Thoracic aorta (tissue), 2 donors: Measurements from ENCODE around the gene RPL14. TPM values are rescaled to one million over a fixed set of nuclear protein-coding genes. Genes with fewer than 3 reads are reported as not detected.

Experiments used
- ATAC-seq: fragments of 150-250 bp; one replicate; pipeline ENCODE4 v1.8.0; 2017; ENCODE audit warnings: low read depth; ENCODE audit not compliant: insufficient number of reproducible peaks, low FRiP score
- DNase-seq: peaks from one replicate; pipeline ENCODE4 v3.0.0-alpha.2; 2020; ENCODE audit warnings: low spot score
- H3K27ac ChIP-seq, 2 donors: fragments of 200-600 bp; sonication (generic); 1 replicate in 1 of 2; 2 replicates in 1 of 2; pipeline ENCODE4 v1.5.1; 2016; ENCODE audit warnings: mild to moderate bottlenecking in 2 of 2, moderate library complexity in 2 of 2
- H3K27me3 ChIP-seq: fragments of 200-600 bp; sonication (generic); replicated peaks from 2 replicates; pipeline ENCODE4 v1.6.0; 2016; ENCODE audit warnings: mild to moderate bottlenecking; ENCODE audit not compliant: insufficient read depth
- H3K36me3 ChIP-seq: fragments of 200-600 bp; sonication (generic); one replicate; pipeline ENCODE4 v1.5.1; 2016
- H3K4me1 ChIP-seq, 2 donors: fragments of 200-600 bp; sonication (generic); 1 replicate in 1 of 2; 2 replicates in 1 of 2; pipeline versions ENCODE4 v1.5.1 to v1.6.0; 2016; ENCODE audit warnings: low read depth in 2 of 2, mild to moderate bottlenecking in 1 of 2; ENCODE audit not compliant: control insufficient read depth in 1 of 2
- H3K4me3 ChIP-seq: fragments of 200-600 bp; sonication (generic); 2 replicates; pipeline ENCODE4 v1.5.1; 2016; ENCODE audit warnings: mild to moderate bottlenecking
- H3K9me3 ChIP-seq: fragments of 200-600 bp; sonication (generic); 2 replicates; pipeline ENCODE4 v1.5.1; 2016
- total RNA-seq, 2 donors: library from RNA; depleted of rRNA; stranded (reverse); fragments of >200 nt; gene quantifications; one replicate each; pipeline versions ENCODE4 v1.1.0 to v1.2.3, GENCODE V29; 2016
- TF ChIP-seq, protein P1 (sequence below): fragments of 200-600 bp; sonication (generic); IDR thresholded peaks from one replicate; pipeline ENCODE4 v1.5.1; 2019; ENCODE audit warnings: antibody characterized with exemption

The RPL14 gene
- total RNA-seq: 100 to 1,000 TPM; 145 to 291 TPM

DNA sequence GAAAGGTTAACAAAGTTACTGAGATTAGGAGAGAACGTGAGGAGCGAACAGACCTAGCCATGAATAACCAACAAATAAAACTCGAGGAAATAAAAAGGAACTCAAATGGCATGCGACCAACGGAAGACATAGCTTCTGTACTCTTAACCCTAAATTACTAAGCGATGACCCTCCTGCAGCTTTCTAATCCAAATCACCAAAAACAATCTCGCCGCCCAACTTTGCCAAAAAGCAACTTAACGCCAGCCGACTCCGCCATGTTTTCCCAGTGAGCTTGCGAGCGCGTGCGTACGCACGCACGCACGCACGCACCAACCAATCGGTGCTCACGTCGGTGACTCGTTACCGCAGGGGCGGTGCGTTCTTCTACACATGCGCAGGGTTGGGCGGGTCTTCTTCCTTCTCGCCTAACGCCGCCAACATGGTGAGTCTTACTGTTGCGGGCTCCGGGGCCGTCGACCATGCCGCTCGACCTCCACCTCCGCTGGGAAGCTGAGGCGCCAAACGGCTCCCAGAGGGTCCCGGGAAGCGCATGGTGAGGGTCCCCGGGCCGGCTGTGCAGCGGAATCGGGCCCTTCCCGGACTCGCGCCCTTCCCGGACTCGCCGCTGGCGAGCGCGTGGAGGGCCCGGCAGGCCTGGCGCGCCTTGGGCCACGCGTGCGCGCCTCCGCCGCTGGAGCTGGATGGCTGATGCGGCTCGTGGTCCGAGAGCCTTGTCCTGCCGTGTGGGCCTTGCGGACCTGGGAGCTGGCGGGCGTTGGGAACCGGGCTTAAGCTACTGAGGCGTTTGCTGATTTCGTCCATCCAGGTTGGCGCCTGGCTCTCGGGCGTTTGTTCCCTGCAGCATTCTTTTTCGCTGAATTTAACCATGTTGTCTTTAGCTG, at the start of gene RPL14:
Gene RPL14 (plus strand): TSS at position 400 of the 884 bp plus-strand sequence. CDS start 133 bp downstream, at position 533.
- peak within 1 kb of the TSS; percentile 95 for H3K4me3 ChIP-seq
- H3K4me1 ChIP-seq: peaks cover 19 to 39% of the 10 kb centered on the region in 2 donors
- peaks cover 25% of the 10 kb centered on the region for H3K36me3 ChIP-seq
- H3K27ac ChIP-seq: peak within 1 kb of the TSS; percentile 82 to 85
- H3K27me3 ChIP-seq: no peaks in the 10 kb centered on the region
- no peaks in the 10 kb centered on the region for H3K9me3 ChIP-seq
- TF ChIP-seq, protein P1, sequence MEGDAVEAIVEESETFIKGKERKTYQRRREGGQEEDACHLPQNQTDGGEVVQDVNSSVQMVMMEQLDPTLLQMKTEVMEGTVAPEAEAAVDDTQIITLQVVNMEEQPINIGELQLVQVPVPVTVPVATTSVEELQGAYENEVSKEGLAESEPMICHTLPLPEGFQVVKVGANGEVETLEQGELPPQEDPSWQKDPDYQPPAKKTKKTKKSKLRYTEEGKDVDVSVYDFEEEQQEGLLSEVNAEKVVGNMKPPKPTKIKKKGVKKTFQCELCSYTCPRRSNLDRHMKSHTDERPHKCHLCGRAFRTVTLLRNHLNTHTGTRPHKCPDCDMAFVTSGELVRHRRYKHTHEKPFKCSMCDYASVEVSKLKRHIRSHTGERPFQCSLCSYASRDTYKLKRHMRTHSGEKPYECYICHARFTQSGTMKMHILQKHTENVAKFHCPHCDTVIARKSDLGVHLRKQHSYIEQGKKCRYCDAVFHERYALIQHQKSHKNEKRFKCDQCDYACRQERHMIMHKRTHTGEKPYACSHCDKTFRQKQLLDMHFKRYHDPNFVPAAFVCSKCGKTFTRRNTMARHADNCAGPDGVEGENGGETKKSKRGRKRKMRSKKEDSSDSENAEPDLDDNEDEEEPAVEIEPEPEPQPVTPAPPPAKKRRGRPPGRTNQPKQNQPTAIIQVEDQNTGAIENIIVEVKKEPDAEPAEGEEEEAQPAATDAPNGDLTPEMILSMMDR: no peak
- DNase-seq (peak; percentile 86), ATAC-seq (peak; percentile 91)

DNA sequence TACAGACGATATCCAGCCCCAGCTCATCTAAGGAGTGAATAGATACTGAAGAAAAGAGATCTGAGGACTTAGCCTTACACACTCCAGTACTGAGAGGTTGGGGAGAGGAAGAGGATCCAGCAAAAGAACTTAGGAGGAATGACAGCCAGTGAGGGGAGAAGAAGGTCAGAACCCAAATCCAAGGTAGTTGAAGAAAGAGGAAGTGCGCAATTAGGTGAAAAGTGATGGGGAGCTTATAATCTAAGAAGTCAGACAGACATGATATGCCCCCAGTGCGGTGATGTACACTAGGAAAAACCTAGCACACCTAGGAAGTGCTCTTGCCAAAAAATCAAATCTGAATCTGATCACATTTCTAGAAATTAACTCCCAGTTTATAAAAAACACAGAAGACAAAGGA, 49.5 kb upstream of the RPL14 start:
- H3K27ac ChIP-seq: no peak overlapping the region
- no peaks in the 10 kb centered on the region for H3K36me3 ChIP-seq
- no peak overlapping the region for H3K4me3 ChIP-seq
- H3K9me3 ChIP-seq: no peaks in the 10 kb centered on the region
- no peak for DNase-seq
- TF ChIP-seq, protein P1: no peak
- H3K27me3 ChIP-seq: no peaks in the 10 kb centered on the region
- H3K4me1 ChIP-seq: no peaks in the 10 kb centered on the region
- no peak for ATAC-seq

DNA sequence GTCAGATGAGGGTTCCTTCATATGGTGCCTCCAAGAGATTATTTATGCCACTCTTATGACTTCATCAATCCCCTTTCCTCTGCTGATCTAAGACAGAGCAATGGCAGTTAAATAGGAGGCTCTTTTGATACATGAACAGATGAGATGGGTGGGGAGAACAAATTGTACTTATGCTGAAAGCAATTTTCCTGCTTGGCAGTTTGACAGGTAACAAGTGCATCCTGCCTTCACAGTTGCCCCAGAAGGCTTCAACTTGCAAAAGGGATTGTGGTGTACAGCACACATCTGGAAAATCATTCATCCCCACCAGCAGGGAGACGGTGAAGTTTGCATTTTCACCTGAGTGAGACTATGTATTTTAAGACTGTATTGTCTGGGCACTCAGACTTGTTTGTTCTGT, 42.9 kb upstream of the RPL14 start:
- DNase-seq: no peak
- TF ChIP-seq, protein P1: no peak
- Histone ChIP-seq H3K4me3 (no peak overlapping the region), H3K4me1 (no peaks in the 10 kb centered on the region), H3K36me3 (no peaks in the 10 kb centered on the region), H3K27me3 (no peaks in the 10 kb centered on the region), H3K27ac (no peak overlapping the region), H3K9me3 (no peaks in the 10 kb centered on the region)
- no peak for ATAC-seq

DNA sequence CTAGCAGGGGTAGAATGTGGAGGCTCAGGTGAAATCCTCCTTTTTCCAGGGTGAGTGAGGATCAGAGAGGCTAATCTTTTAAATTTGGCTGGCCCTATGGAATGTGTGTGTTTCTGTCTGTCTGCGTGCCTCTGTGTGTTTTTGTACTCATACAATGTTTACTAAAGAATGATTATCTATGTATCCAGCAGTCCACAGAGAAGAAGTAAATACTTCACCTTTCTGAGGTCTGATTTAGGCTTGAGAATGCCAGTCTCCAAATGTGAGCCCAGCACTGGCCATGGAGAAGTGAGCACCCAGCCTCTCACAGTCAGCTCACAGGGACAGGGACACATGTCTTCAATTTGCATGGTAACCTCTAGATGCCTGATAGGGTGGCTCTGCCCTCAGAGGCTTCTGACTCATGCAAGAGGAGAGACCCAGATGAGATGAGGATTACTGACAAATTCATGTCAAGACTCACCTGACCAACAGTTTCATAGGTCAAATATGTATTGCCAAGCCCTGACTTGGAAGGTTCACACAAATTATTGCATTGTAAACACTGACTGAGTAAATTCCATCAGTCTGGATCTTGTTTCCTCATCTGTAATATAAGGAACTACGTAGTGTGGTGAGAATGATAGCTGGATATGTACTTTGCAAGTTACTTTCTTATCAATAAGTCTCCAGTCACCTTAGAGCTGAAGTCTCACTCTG, 39.1 kb upstream of the RPL14 start:
- H3K4me1 ChIP-seq: no peaks in the 10 kb centered on the region
- no peak for ATAC-seq

DNA sequence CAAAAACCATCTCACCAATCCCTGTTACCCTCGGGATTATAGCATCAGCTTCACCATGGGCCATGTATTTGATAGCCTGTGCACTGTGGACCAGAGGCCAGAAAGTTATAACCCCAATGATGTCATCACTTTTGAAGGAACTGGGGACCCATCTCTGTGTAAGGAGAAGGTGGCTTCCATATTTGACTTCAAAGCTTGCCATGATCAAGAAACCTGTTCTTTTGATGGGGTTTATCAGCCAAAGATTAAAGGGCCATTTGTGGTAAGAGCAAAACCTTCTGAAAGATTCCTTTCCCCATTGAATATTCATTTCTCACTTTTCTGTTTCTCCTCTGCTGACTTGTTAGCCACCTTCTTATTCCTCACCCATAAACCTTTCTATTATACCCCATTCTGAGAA, 34.3 kb upstream of the RPL14 start:
- Histone ChIP-seq H3K4me3 (no peak overlapping the region), H3K4me1 (no peaks in the 10 kb centered on the region), H3K9me3 (no peaks in the 10 kb centered on the region), H3K27ac (no peak overlapping the region), H3K27me3 (no peaks in the 10 kb centered on the region), H3K36me3 (no peaks in the 10 kb centered on the region)
- no peak for ATAC-seq
- no peak for DNase-seq
- TF ChIP-seq, protein P1: no peak

More for the DNA sequence above, 39.1 kb upstream of the RPL14 start:
- H3K27me3 ChIP-seq: no peaks in the 10 kb centered on the region
- no peak overlapping the region for H3K4me3 ChIP-seq
- H3K27ac ChIP-seq: no peak overlapping the region
- no peaks in the 10 kb centered on the region for H3K36me3 ChIP-seq
- no peaks in the 10 kb centered on the region for H3K9me3 ChIP-seq
- no peak for DNase-seq
- TF ChIP-seq, protein P1: no peak
